KBM-7 (cell line): ENCODE measurements around the gene CTAG2.
A peak's percentile ranks its signal among the peaks of the same experiment; 100 is the strongest.
"Not testable (repeated sequence)": the region's sequence is repeated elsewhere in the genome, so short reads cannot be mapped to it uniquely, and the experiment has no call there.

Source experiments
- DNase-seq: peaks from one replicate; pipeline ENCODE4 v3.0.0-alpha.2; 2015
- in situ Hi-C: fragments of 300-500 bp; cut with MboI; formaldehyde crosslinking; loops from 2 replicates; pipeline ENCODE4 v1.14.3; 2020; ENCODE audit warnings: low sequenced_read_pairs, low pct_unique_long_range_greater_than_20kb, mixed read lengths

The CTAG2 gene

GRCh38 chrX:154650221-154650510, 3.2 kb downstream of the CTAG2 start:
- DNase-seq: no peak
- in situ Hi-C loops: no loop called here

- in situ Hi-C loops: no loop called here
- DNase-seq: no peak
Measured at GRCh38 chrX:154649503-154650220, 3.7 kb downstream of the CTAG2 start.

GRCh38 chrX:154648931-154649330, 4.4 kb downstream of the CTAG2 start:
- in situ Hi-C loops: no loop called here
- no peak for DNase-seq

- in situ Hi-C loops, DNase-seq: not testable (repeated sequence)
Measured at GRCh38 chrX:154645745-154646378, 7.5 kb downstream of the CTAG2 start.

- in situ Hi-C loops, DNase-seq: not testable (repeated sequence)
Measured at GRCh38 chrX:154643708-154644107, 9.7 kb downstream of the CTAG2 start.

- DNase-seq, in situ Hi-C loops: not testable (repeated sequence)
Measured at GRCh38 chrX:154641740-154642139, 11.6 kb downstream of the CTAG2 start.

- DNase-seq, in situ Hi-C loops: not testable (repeated sequence)
Measured at GRCh38 chrX:154633661-154634060, 19.7 kb downstream of the CTAG2 start.

GRCh38 chrX:154630949-154631348, 22.4 kb downstream of the CTAG2 start:
- DNase-seq, in situ Hi-C loops: not testable (repeated sequence)

- in situ Hi-C loops, DNase-seq: not testable (repeated sequence)
Measured at GRCh38 chrX:154628960-154629359, 24.4 kb downstream of the CTAG2 start.

- DNase-seq: not testable (repeated sequence)
- in situ Hi-C loops: loop anchor here (25.0 kb wide), 1 partner anchor 216 kb away; the partner anchor contains the start of gene SMIM9
Measured at GRCh38 chrX:154620767-154621414, 32.5 kb downstream of the CTAG2 start.

GRCh38 chrX:154619182-154619581, 34.2 kb downstream of the CTAG2 start, which contains the start of gene CTAG1B:
TSS of gene CTAG1B (minus strand) at chrX:154619282. CDS start at chrX:154619218, 64 bp downstream.
- in situ Hi-C loops: loop anchor here (25.0 kb wide), 1 partner anchor 218 kb away; the partner anchor contains the start of gene SMIM9
- DNase-seq: not testable (repeated sequence)

- DNase-seq: not testable (repeated sequence)
- in situ Hi-C loops: loop anchor here (25.0 kb wide), 1 partner anchor 224 kb away; the partner anchor contains the start of gene SMIM9
Measured at GRCh38 chrX:154613586-154613985, 39.8 kb downstream of the CTAG2 start.

- DNase-seq: not testable (repeated sequence)
- in situ Hi-C loops: loop anchor here (25.0 kb wide), 1 partner anchor 226 kb away; the partner anchor contains the start of gene SMIM9
Measured at GRCh38 chrX:154611146-154611545, 42.2 kb downstream of the CTAG2 start.

GRCh38 chrX:154608823-154609222, 44.6 kb downstream of the CTAG2 start:
- DNase-seq: not testable (repeated sequence)
- in situ Hi-C loops: loop anchor here (25.0 kb wide), 1 partner anchor 228 kb away; the partner anchor contains the start of gene SMIM9

GRCh38 chrX:154607976-154608375, 45.4 kb downstream of the CTAG2 start:
- not testable (repeated sequence) for DNase-seq
- in situ Hi-C loops: loop anchor here (25.0 kb wide), 1 partner anchor 229 kb away; the partner anchor contains the start of gene SMIM9

- no peak for DNase-seq
- in situ Hi-C loops: loop anchor here (25.0 kb wide), 1 partner anchor 230 kb away; the partner anchor contains the start of gene SMIM9
Measured at GRCh38 chrX:154607370-154607769, 46.0 kb downstream of the CTAG2 start.

- in situ Hi-C loops: loop anchor here (25.0 kb wide), 1 partner anchor 232 kb away; the partner anchor contains the start of gene SMIM9
- no peak for DNase-seq
Measured at GRCh38 chrX:154605566-154605965, 47.8 kb downstream of the CTAG2 start.

- peak; percentile 10 for DNase-seq
- in situ Hi-C loops: loop anchor here (25.0 kb wide), 1 partner anchor 234 kb away; the partner anchor contains the start of gene SMIM9
Measured at GRCh38 chrX:154603438-154604430, 49.6 kb downstream of the CTAG2 start.
